Head of caudate nucleus (tissue), 42 donors: ENCODE results near the gene COBL.

Experiments used
- DNase-seq, 42 donors: peaks; one replicate each; pipeline versions ENCODE4 v3.0.0 to v3.0.0-alpha.2; 2020 to 2021; ENCODE audit warnings: mixed read lengths in 7 of 42
- intact Hi-C: fragments of 100-400 bp; cut with DNase I; formaldehyde crosslinking; loops from one replicate; pipeline ENCODE4 v1.15.0; 2022

The COBL gene

GRCh38 chr7:51190969-51191368, 125.6 kb downstream of the COBL start:
- intact Hi-C loops, result no loop called here
- peak in 1 of 42 donors; percentile 51 for DNase-seq

GRCh38 chr7:51189777-51190176, 126.8 kb downstream of the COBL start:
- intact Hi-C loops, result loop anchor here (10.0 kb wide), 1 partner anchor 125 kb away; the partner anchor contains the start of gene COBL
- no peak for DNase-seq

GRCh38 chr7:51188987-51189386, 127.6 kb downstream of the COBL start:
- intact Hi-C loops, result loop anchor here (10.0 kb wide), 1 partner anchor 126 kb away; the partner anchor contains the start of gene COBL
- DNase-seq, result no peak

- DNase-seq, result peak in 41 of 42 donors; percentile 40 to 86 (median 71)
- intact Hi-C loops, result loop anchor here (10.0 kb wide), 1 partner anchor 127 kb away; the partner anchor contains the start of gene COBL
Observed at GRCh38 chr7:51187941-51188340, 128.7 kb downstream of the COBL start.

GRCh38 chr7:51186531-51186930, 130.1 kb downstream of the COBL start:
- peak in 29 of 42 donors; percentile 28 to 79 (median 52) for DNase-seq
- intact Hi-C loops, result loop anchor here (10.0 kb wide), 1 partner anchor 128 kb away; the partner anchor contains the start of gene COBL

GRCh38 chr7:51182636-51183166, 133.9 kb downstream of the COBL start:
- intact Hi-C loops, result loop anchor here (10.0 kb wide), 1 partner anchor 132 kb away; the partner anchor contains the start of gene COBL
- DNase-seq, result no peak

GRCh38 chr7:51180092-51180491, 136.5 kb downstream of the COBL start:
- no peak for DNase-seq
- intact Hi-C loops, result loop anchor here (10.0 kb wide), 1 partner anchor 135 kb away; the partner anchor contains the start of gene COBL

- no peak for DNase-seq
- intact Hi-C loops, result no loop called here
Observed at GRCh38 chr7:51175992-51176388, 140.6 kb downstream of the COBL start.

GRCh38 chr7:51175316-51175991, 141.2 kb downstream of the COBL start:
- intact Hi-C loops, result no loop called here

GRCh38 chr7:51165337-51165736, 151.3 kb downstream of the COBL start:
- intact Hi-C loops, result no loop called here
- DNase-seq, result no peak

More at GRCh38 chr7:51175316-51175991, 141.2 kb downstream of the COBL start:
- DNase-seq, result no peak

GRCh38 chr7:51162724-51163329, 153.8 kb downstream of the COBL start:
- intact Hi-C loops, result loop anchor here (2.0 kb wide), 1 partner anchor 204 kb away; no protein-coding TSS in a partner anchor
- peak; percentile 52 to 97 (median 91) for DNase-seq

GRCh38 chr7:51161937-51162336, 154.7 kb downstream of the COBL start:
- DNase-seq, result no peak
- intact Hi-C loops, result loop anchor here (2.0 kb wide), 1 partner anchor 205 kb away; no protein-coding TSS in a partner anchor

GRCh38 chr7:51160990-51161615, 155.5 kb downstream of the COBL start:
- DNase-seq, result peak; percentile 61 to 91 (median 81)

GRCh38 chr7:51160411-51160810, 156.2 kb downstream of the COBL start:
- intact Hi-C loops, result no loop called here
- no peak for DNase-seq

More at GRCh38 chr7:51160990-51161615, 155.5 kb downstream of the COBL start:
- intact Hi-C loops, result no loop called here

- intact Hi-C loops, result loop anchor here (10.0 kb wide), 1 partner anchor 694 kb away; no protein-coding TSS in a partner anchor
- DNase-seq, result no peak
Observed at GRCh38 chr7:51158742-51159445, 157.7 kb downstream of the COBL start.

- no peak for DNase-seq
- intact Hi-C loops, result loop anchor here (10.0 kb wide), 1 partner anchor 693 kb away; no protein-coding TSS in a partner anchor
Observed at GRCh38 chr7:51158211-51158610, 158.4 kb downstream of the COBL start.

GRCh38 chr7:51154201-51154600, 162.4 kb downstream of the COBL start:
- peak; percentile 51 to 92 (median 80) for DNase-seq
- intact Hi-C loops, result loop anchor here (5.0 to 10.0 kb wide), 2 partner anchors 87 to 689 kb away; no protein-coding TSS in a partner anchor

GRCh38 chr7:51152706-51153200, 163.9 kb downstream of the COBL start:
- intact Hi-C loops, result loop anchor here (5.0 to 10.0 kb wide), 2 partner anchors 85 to 688 kb away; no protein-coding TSS in a partner anchor
- peak in 1 of 42 donors; percentile 40 for DNase-seq
